ENCODE measurements around the gene RAB30.

The RAB30 gene

GRCh38 chr11:82989628-82990404 lies 81.9 kb downstream of the RAB30 start:
- peaks cover 25% of the 10 kb centered on the region for H3K4me1 ChIP-seq (ENCODE audit: low read length)
- no peaks in the 10 kb centered on the region for H3K9me3 ChIP-seq (replicated peaks; ENCODE audit: insufficient read depth, low read length)
- no peak overlapping the region for H3K4me2 ChIP-seq (ENCODE audit: low read depth, low read length)
- peaks cover 20% of the 10 kb centered on the region for H3K36me3 ChIP-seq (replicated peaks; ENCODE audit: insufficient read depth, low read length)
- H3K9me2 ChIP-seq (replicated peaks; ENCODE audit: insufficient read depth, low read length): no peaks in the 10 kb centered on the region
- no peak for DNase-seq
- H3K27me3 ChIP-seq (replicated peaks; ENCODE audit: insufficient read depth, low read length): no peaks in the 10 kb centered on the region
- TF ChIP-seq CTCF (IDR thresholded peaks at IDR 0.05; ENCODE audit: low read length): no peak
- H3K9ac ChIP-seq (ENCODE audit: low read length): no peak overlapping the region
- H3K4me3 ChIP-seq (ENCODE audit: low read length): no peak overlapping the region
- no peak overlapping the region for H3K27ac ChIP-seq (ENCODE audit: low read length)
- no peaks in the 10 kb centered on the region for H4K20me1 ChIP-seq (ENCODE audit: insufficient read depth, low read length)
- H3K79me2 ChIP-seq (ENCODE audit: low read length): peaks cover 90% of the 10 kb centered on the region
- peaks cover 10% of the 10 kb centered on the region for H3F3A ChIP-seq (ENCODE audit: insufficient read depth, low read length)
- no peak overlapping the region for H2AFZ ChIP-seq (ENCODE audit: low read length)

GRCh38 chr11:82988936-82989627 lies 82.6 kb downstream of the RAB30 start:
- H3K79me2 ChIP-seq (ENCODE audit: low read length): peaks cover 90% of the 10 kb centered on the region
- no peak for DNase-seq
- H3K36me3 ChIP-seq (replicated peaks; ENCODE audit: insufficient read depth, low read length): peaks cover 27% of the 10 kb centered on the region
- peaks cover 18% of the 10 kb centered on the region for H3K4me1 ChIP-seq (ENCODE audit: low read length)
- H3F3A ChIP-seq (ENCODE audit: insufficient read depth, low read length): peaks cover 3% of the 10 kb centered on the region; the same call in 1 of the 2 replicates
- H2AFZ ChIP-seq (ENCODE audit: low read length): no peak overlapping the region
- no peaks in the 10 kb centered on the region for H4K20me1 ChIP-seq (ENCODE audit: insufficient read depth, low read length)
- no peak for TF ChIP-seq EZH2 (optimal IDR thresholded peaks at IDR 0.05; ENCODE audit: low read depth, low read length)
- TF ChIP-seq CTCF (IDR thresholded peaks at IDR 0.05; ENCODE audit: low read length): no peak
- no peak for TF ChIP-seq EZH2phosphoT487 (IDR thresholded peaks at IDR 0.05; ENCODE audit: low read length)
- H3K9me2 ChIP-seq (replicated peaks; ENCODE audit: insufficient read depth, low read length): no peaks in the 10 kb centered on the region
- no peaks in the 10 kb centered on the region for H3K27me3 ChIP-seq (replicated peaks; ENCODE audit: insufficient read depth, low read length)
- no peak overlapping the region for H3K4me3 ChIP-seq (ENCODE audit: low read length)
- no peaks in the 10 kb centered on the region for H3K9me3 ChIP-seq (replicated peaks; ENCODE audit: insufficient read depth, low read length)
- H3K9ac ChIP-seq (ENCODE audit: low read length): no peak overlapping the region
- H3K4me2 ChIP-seq (ENCODE audit: low read depth, low read length): no peak overlapping the region
- H3K27ac ChIP-seq (ENCODE audit: low read length): no peak overlapping the region

GRCh38 chr11:82987997-82988396 lies 83.7 kb downstream of the RAB30 start:
- no peak for DNase-seq
- H3K27me3 ChIP-seq (replicated peaks; ENCODE audit: insufficient read depth, low read length): no peaks in the 10 kb centered on the region
- H2AFZ ChIP-seq (ENCODE audit: low read length): no peak overlapping the region
- H3K79me2 ChIP-seq (ENCODE audit: low read length): peaks cover 85% of the 10 kb centered on the region
- H3K9me3 ChIP-seq (replicated peaks; ENCODE audit: insufficient read depth, low read length): no peaks in the 10 kb centered on the region
- H3K9ac ChIP-seq (ENCODE audit: low read length): no peak overlapping the region
- no peaks in the 10 kb centered on the region for H3F3A ChIP-seq (ENCODE audit: insufficient read depth, low read length)
- TF ChIP-seq CTCF (IDR thresholded peaks at IDR 0.05; ENCODE audit: low read length): no peak
- no peak for TF ChIP-seq EZH2 (optimal IDR thresholded peaks at IDR 0.05; ENCODE audit: low read depth, low read length)
- no peak overlapping the region for H3K4me2 ChIP-seq (ENCODE audit: low read depth, low read length)
- no peak overlapping the region for H3K27ac ChIP-seq (ENCODE audit: low read length)
- H3K4me1 ChIP-seq (ENCODE audit: low read length): peaks cover 9% of the 10 kb centered on the region
- H4K20me1 ChIP-seq (ENCODE audit: insufficient read depth, low read length): no peaks in the 10 kb centered on the region
- H3K36me3 ChIP-seq (replicated peaks; ENCODE audit: insufficient read depth, low read length): peaks cover 35% of the 10 kb centered on the region
- H3K9me2 ChIP-seq (replicated peaks; ENCODE audit: insufficient read depth, low read length): no peaks in the 10 kb centered on the region
- no peak overlapping the region for H3K4me3 ChIP-seq (ENCODE audit: low read length)

Data from MM.1S (cell line).